OCI-LY3 (cell line): ENCODE results near the gene KLK11.

Experiments
- H2AFZ ChIP-seq: fragments of 200-600, 300-600 bp; shearing (Covaris generic); 2 replicates; pipeline ENCODE4 v1.6.0; 2014; ENCODE audit warnings: antibody characterized with exemption, low read depth, low read length
- H3K27ac ChIP-seq: fragments of 200-600, 300-600 bp; sonication (generic); 2 replicates; pipeline ENCODE4 v1.5.1; 2014; ENCODE audit warnings: mild to moderate bottlenecking, low read length, moderate library complexity, mixed read lengths
- H3K27me3 ChIP-seq: fragments of 200-600, 300-600 bp; sonication (generic); 2 replicates; pipeline ENCODE4 v1.6.1; 2014; ENCODE audit warnings: low read depth, low read length, mixed read lengths
- H3K36me3 ChIP-seq: fragments of 200-600, 300-600 bp; sonication (generic); replicated peaks from 2 replicates; pipeline ENCODE3; 2014; ENCODE audit warnings: low read depth, low read length, mixed read lengths
- H3K4me1 ChIP-seq: fragments of 300-600, 200-600 bp; sonication (generic); 2 replicates; pipeline ENCODE4 v1.6.1; 2014; ENCODE audit warnings: low read length, mixed read lengths
- H3K4me2 ChIP-seq: fragments of 200-600, 300-600 bp; sonication (generic); 2 replicates; pipeline ENCODE4 v1.6.1; 2014; ENCODE audit warnings: low read length, mixed read lengths
- H3K4me3 ChIP-seq: fragments of 300-600, 200-600 bp; sonication (generic); 2 replicates; pipeline ENCODE4 v1.5.1; 2014; ENCODE audit warnings: antibody characterized with exemption, mild to moderate bottlenecking, low read length, moderate library complexity
- H3K79me2 ChIP-seq: fragments of 300-600, 200-600 bp; shearing (Covaris generic); 2 replicates; pipeline ENCODE4 v1.6.1; 2014; ENCODE audit warnings: mild to moderate bottlenecking, low read length, mixed read lengths
- H3K9ac ChIP-seq: fragments of 300-600, 200-600 bp; shearing (Covaris generic); 2 replicates; pipeline ENCODE4 v1.6.0; 2014; ENCODE audit warnings: mild to moderate bottlenecking, low read length, moderate library complexity
- H3K9me3 ChIP-seq: fragments of 200-600, 300-600 bp; shearing (Covaris generic); 2 replicates; pipeline ENCODE4 v1.6.1; 2014; ENCODE audit warnings: low read length, mixed read lengths; ENCODE audit not compliant: insufficient read depth
- H4K20me1 ChIP-seq: fragments of 200-600, 300-600 bp; sonication (generic); 2 replicates; pipeline ENCODE4 v1.6.1; 2016; ENCODE audit warnings: low read length, mixed read lengths; ENCODE audit not compliant: insufficient read depth
- EZH2phosphoT487 ChIP-seq: fragments of 200-600 bp; shearing (Covaris generic); IDR thresholded peaks from 2 replicates; pipeline ENCODE4 v1.6.1; 2018; ENCODE audit warnings: antibody characterized with exemption, mixed run types, low read depth
- TF ChIP-seq, protein P1 (sequence below): fragments of 200-600, 300-600 bp; sonication (generic); IDR thresholded peaks from 2 replicates; pipeline ENCODE4 v1.5.1; 2014; ENCODE audit warnings: antibody characterized with exemption, low read length, low read depth

Gene KLK11

DNA sequence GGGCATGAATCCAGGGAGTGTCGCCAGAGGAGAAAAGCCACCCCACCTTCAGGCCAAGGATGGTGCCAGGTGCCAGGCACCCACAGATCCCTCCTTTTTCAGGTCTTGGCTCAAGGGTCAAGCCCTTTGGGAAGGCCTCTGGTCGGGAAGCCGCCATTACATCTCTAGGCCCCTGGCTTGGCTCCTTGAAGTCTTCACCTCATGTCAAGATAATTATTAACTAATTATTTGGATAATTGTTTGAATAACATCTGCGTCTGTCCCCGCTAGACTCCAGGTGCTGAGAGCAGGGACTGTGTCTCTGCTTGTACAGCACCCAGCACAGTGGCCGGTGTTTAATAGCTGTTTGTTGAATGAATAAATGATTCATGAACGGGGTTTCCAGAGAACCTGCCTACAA is 37.2 kb upstream of the KLK11 start:
- Histone ChIP-seq H3K4me3 (no peak overlapping the region), H3K36me3 (no peaks in the 10 kb centered on the region), H3K4me1 (no peaks in the 10 kb centered on the region), H2AFZ (no peak overlapping the region), H3K27me3 (peaks cover 30% of the 10 kb centered on the region; the same call in 1 of the 2 replicates), H3K27ac (no peak overlapping the region), H3K4me2 (no peak overlapping the region), H3K9ac (no peak overlapping the region), H3K9me3 (no peaks in the 10 kb centered on the region), H4K20me1 (no peaks in the 10 kb centered on the region), H3K79me2 (no peaks in the 10 kb centered on the region)
- TF ChIP-seq, protein P1, sequence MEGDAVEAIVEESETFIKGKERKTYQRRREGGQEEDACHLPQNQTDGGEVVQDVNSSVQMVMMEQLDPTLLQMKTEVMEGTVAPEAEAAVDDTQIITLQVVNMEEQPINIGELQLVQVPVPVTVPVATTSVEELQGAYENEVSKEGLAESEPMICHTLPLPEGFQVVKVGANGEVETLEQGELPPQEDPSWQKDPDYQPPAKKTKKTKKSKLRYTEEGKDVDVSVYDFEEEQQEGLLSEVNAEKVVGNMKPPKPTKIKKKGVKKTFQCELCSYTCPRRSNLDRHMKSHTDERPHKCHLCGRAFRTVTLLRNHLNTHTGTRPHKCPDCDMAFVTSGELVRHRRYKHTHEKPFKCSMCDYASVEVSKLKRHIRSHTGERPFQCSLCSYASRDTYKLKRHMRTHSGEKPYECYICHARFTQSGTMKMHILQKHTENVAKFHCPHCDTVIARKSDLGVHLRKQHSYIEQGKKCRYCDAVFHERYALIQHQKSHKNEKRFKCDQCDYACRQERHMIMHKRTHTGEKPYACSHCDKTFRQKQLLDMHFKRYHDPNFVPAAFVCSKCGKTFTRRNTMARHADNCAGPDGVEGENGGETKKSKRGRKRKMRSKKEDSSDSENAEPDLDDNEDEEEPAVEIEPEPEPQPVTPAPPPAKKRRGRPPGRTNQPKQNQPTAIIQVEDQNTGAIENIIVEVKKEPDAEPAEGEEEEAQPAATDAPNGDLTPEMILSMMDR, result no peak
- TF ChIP-seq EZH2phosphoT487, result no peak

GRCh38 chr19:51060973-51061372 is 34.6 kb upstream of the KLK11 start:
- no peaks in the 10 kb centered on the region for H3K79me2 ChIP-seq
- TF ChIP-seq, protein P1, result no peak
- no peak for TF ChIP-seq EZH2phosphoT487
- no peak overlapping the region for H3K4me3 ChIP-seq
- no peaks in the 10 kb centered on the region for H3K36me3 ChIP-seq
- no peaks in the 10 kb centered on the region for H3K9me3 ChIP-seq
- H3K4me1 ChIP-seq, result no peaks in the 10 kb centered on the region
- H3K27ac ChIP-seq, result no peak overlapping the region
- H4K20me1 ChIP-seq, result no peaks in the 10 kb centered on the region
- no peak overlapping the region for H3K9ac ChIP-seq
- no peak overlapping the region for H3K4me2 ChIP-seq
- no peak overlapping the region for H2AFZ ChIP-seq
- H3K27me3 ChIP-seq, result peaks cover 40% of the 10 kb centered on the region

DNA sequence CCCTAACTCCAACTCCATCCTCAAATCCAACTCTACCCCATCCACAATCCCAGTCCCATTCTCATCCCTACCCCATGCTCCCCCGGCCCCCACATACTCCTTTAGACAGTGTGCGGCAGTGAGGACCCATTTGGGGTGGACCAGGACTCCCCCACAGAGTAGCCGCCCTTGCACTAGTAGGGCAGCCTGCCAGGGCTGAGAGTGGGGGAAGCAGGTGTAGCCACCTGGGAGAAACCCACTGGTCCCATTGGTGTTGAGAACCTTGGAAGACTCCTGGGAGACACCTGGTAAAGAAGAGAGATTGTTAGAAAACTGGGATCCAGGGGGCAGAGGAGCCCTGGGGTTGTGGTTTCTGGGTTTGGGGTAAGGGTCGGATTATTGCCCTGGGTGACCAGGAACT is 33.9 kb upstream of the KLK11 start:
- no peaks in the 10 kb centered on the region for H4K20me1 ChIP-seq
- TF ChIP-seq, protein P1, result no peak
- no peak for TF ChIP-seq EZH2phosphoT487
- no peaks in the 10 kb centered on the region for H3K36me3 ChIP-seq
- H3K9ac ChIP-seq, result no peak overlapping the region
- H3K27me3 ChIP-seq, result peaks cover 47% of the 10 kb centered on the region
- no peaks in the 10 kb centered on the region for H3K4me1 ChIP-seq
- H3K4me2 ChIP-seq, result no peak overlapping the region
- H2AFZ ChIP-seq, result no peak overlapping the region
- H3K4me3 ChIP-seq, result no peak overlapping the region
- no peaks in the 10 kb centered on the region for H3K9me3 ChIP-seq
- H3K27ac ChIP-seq, result no peak overlapping the region
- no peaks in the 10 kb centered on the region for H3K79me2 ChIP-seq

DNA sequence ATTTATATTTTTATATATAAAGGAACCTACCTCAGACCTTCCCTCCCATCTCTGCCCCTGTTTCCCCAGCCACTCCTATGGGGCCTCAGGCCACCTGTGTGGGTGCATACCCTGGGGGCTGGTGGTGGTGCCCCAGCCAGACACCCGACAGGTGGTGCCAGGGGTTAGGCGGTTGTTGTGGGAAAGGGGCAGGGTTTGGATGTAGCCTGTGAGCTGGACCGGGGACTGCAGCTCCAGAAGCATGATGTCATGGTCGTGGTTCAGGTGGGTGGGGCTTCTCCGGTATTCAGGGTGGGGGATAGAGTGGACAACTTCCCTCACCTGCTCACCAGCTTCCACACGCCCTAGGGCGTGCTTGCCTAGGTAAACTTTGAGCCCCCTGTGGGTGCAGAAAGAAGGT is 33.3 kb upstream of the KLK11 start:
- H3K4me1 ChIP-seq, result no peaks in the 10 kb centered on the region
- H3K9me3 ChIP-seq, result no peaks in the 10 kb centered on the region
- no peaks in the 10 kb centered on the region for H4K20me1 ChIP-seq
- no peaks in the 10 kb centered on the region for H3K36me3 ChIP-seq
- H2AFZ ChIP-seq, result no peak overlapping the region
- H3K4me2 ChIP-seq, result no peak overlapping the region
- H3K27me3 ChIP-seq, result peaks cover 53% of the 10 kb centered on the region
- TF ChIP-seq, protein P1, result no peak
- TF ChIP-seq EZH2phosphoT487, result no peak
- no peak overlapping the region for H3K4me3 ChIP-seq
- no peak overlapping the region for H3K27ac ChIP-seq
- no peaks in the 10 kb centered on the region for H3K79me2 ChIP-seq
- no peak overlapping the region for H3K9ac ChIP-seq
